ENCODE data around the gene CYB561D1. TPM values are rescaled to one million over a fixed set of nuclear protein-coding genes. Genes with fewer than 3 reads are reported as not detected.

CYB561D1 gene
- total RNA-seq, 1 donor from 2014 or later, result 10.8 TPM

- H3K9me3 Mint-ChIP-seq (ENCODE audit: low read depth), result no peaks in the 10 kb centered on the region
- peaks cover 4% of the 10 kb centered on the region for H3K36me3 Mint-ChIP-seq (ENCODE audit: low read depth)
- H3K4me3 Mint-ChIP-seq (ENCODE audit: unreplicated experiment), result peak overlapping the region; percentile 90
- H3K4me1 Mint-ChIP-seq (ENCODE audit: low read depth), result peaks cover 22% of the 10 kb centered on the region
- peaks cover 11% of the 10 kb centered on the region for H3K27me3 Mint-ChIP-seq (ENCODE audit: low read depth)
- no peak for TF ChIP-seq CTCF (IDR thresholded peaks at IDR 0.05)
- no peak for DNase-seq (ENCODE audit: low spot score)
- H3K27ac Mint-ChIP-seq (ENCODE audit: unreplicated experiment), result no peak overlapping the region
Measured at GRCh38 chr1:109485001-109485400, 8.9 kb upstream of the CYB561D1 start.

- TF ChIP-seq CTCF (IDR thresholded peaks at IDR 0.05), result no peak
- Mint-ChIP-seq H3K4me3 (ENCODE audit: unreplicated experiment) (no peak overlapping the region), H3K36me3 (ENCODE audit: low read depth) (peaks cover 4% of the 10 kb centered on the region), H3K27me3 (ENCODE audit: low read depth) (peaks cover under 1% of the 10 kb centered on the region), H3K9me3 (ENCODE audit: low read depth) (no peaks in the 10 kb centered on the region), H3K4me1 (ENCODE audit: low read depth) (peaks cover 22% of the 10 kb centered on the region), H3K27ac (ENCODE audit: unreplicated experiment) (no peak overlapping the region)
- no peak for DNase-seq (ENCODE audit: low spot score)
Measured at GRCh38 chr1:109487261-109487660, 6.6 kb upstream of the CYB561D1 start.

GRCh38 chr1:109488201-109488600 is 5.7 kb upstream of the CYB561D1 start:
- TF ChIP-seq CTCF (IDR thresholded peaks at IDR 0.05), result no peak
- Mint-ChIP-seq H3K36me3 (ENCODE audit: low read depth) (peaks cover 4% of the 10 kb centered on the region), H3K4me1 (ENCODE audit: low read depth) (peaks cover 21% of the 10 kb centered on the region), H3K4me3 (ENCODE audit: unreplicated experiment) (no peak overlapping the region), H3K9me3 (ENCODE audit: low read depth) (no peaks in the 10 kb centered on the region), H3K27me3 (ENCODE audit: low read depth) (no peaks in the 10 kb centered on the region), H3K27ac (ENCODE audit: unreplicated experiment) (no peak overlapping the region)
- DNase-seq (ENCODE audit: low spot score), result no peak

GRCh38 chr1:109488696-109489095 is 5.2 kb upstream of the CYB561D1 start:
- H3K4me3 Mint-ChIP-seq (ENCODE audit: unreplicated experiment), result no peak overlapping the region
- H3K4me1 Mint-ChIP-seq (ENCODE audit: low read depth), result peaks cover 21% of the 10 kb centered on the region
- H3K9me3 Mint-ChIP-seq (ENCODE audit: low read depth), result no peaks in the 10 kb centered on the region
- H3K27me3 Mint-ChIP-seq (ENCODE audit: low read depth), result no peaks in the 10 kb centered on the region
- H3K36me3 Mint-ChIP-seq (ENCODE audit: low read depth), result peaks cover 4% of the 10 kb centered on the region
- no peak for DNase-seq (ENCODE audit: low spot score)
- TF ChIP-seq CTCF (IDR thresholded peaks at IDR 0.05), result no peak
- no peak overlapping the region for H3K27ac Mint-ChIP-seq (ENCODE audit: unreplicated experiment)

GRCh38 chr1:109490029-109490933 is 3.6 kb upstream of the CYB561D1 start:
- H3K4me3 Mint-ChIP-seq (ENCODE audit: unreplicated experiment), result no peak overlapping the region
- H3K27me3 Mint-ChIP-seq (ENCODE audit: low read depth), result no peaks in the 10 kb centered on the region
- DNase-seq (ENCODE audit: low spot score), result no peak
- TF ChIP-seq CTCF (IDR thresholded peaks at IDR 0.05), result peak; percentile 85
- peaks cover 22% of the 10 kb centered on the region for H3K4me1 Mint-ChIP-seq (ENCODE audit: low read depth)
- peaks cover 4% of the 10 kb centered on the region for H3K36me3 Mint-ChIP-seq (ENCODE audit: low read depth)
- no peaks in the 10 kb centered on the region for H3K9me3 Mint-ChIP-seq (ENCODE audit: low read depth)
- H3K27ac Mint-ChIP-seq (ENCODE audit: unreplicated experiment), result no peak overlapping the region
